ENCODE data around the gene LPO.
A peak's percentile ranks its signal among the peaks of the same experiment; 100 is the strongest.

The LPO gene

DNA sequence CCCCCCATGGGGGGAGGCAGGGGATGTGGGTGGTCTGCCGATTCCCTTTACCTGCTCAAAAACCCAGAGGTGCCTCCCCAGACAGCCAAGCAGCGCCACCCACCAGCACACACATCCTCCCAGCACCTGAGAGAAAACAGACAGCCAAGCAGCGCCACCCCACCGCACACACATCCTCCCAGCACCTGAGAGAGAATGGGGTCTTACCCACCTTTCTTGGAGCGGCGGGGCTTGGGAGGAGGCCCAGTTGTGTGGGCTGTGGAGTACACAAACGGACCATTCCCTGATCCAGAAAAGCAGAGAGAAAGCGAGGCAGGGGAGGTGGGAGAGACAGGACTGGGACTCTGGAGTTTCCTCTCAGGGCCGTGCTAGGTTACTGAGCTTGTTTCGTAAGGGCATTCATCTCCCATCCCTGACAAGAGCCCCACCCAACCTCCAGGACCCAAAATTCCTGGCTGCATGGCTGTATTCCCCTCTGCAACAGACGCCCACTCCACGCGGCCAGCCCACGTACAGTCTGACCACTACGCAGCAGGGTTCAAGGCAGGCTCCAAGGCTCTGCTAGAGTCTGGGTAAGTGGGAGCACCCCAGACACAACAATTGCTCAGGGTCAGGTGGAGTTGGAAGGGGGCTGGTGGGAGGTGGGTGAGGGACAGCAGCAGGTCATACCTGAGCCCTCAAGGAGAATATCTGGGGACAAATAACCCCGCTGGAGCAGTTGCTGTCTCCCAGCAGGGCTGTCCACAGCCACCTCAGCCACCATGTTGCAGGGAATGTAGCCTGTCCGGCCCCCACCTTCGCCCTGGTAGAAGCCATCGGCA, 68.0 kb downstream of the LPO start:
- DNase-seq = no peak

DNA sequence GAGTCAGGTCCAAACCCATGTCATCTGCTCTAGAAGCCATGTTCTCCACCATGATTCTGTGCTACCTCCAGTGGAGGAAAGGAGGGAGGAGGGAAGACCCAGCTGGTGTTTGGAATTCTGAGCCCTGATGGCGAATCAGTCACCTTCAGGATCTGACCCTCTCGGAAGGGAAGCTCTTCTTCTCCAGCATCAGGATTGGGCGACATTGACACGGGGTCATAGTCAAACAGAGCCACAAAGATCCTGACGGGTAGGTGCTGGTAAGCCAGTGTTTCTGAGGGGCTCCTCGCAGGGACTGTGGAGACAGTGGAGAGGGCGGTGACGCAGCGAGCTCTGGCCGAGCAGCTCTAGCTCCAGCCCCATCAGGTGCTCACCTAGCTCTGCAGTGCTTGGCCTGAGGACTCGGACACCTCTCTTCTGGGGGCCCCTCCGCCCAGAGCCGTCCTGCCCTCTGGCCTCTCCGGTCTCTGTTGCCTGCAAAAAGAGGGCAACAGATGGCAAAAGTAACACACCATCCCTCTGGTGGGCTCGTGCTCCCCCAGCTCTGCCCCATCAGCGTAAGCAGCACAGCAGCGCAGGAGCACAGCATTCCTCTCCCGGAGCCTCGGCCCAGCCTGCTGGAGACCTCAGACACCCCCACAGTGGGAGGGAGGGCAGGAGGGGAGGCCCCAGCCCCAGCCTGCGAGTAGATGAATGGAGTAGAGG, 69.2 kb downstream of the LPO start:
- no peak for DNase-seq

DNA sequence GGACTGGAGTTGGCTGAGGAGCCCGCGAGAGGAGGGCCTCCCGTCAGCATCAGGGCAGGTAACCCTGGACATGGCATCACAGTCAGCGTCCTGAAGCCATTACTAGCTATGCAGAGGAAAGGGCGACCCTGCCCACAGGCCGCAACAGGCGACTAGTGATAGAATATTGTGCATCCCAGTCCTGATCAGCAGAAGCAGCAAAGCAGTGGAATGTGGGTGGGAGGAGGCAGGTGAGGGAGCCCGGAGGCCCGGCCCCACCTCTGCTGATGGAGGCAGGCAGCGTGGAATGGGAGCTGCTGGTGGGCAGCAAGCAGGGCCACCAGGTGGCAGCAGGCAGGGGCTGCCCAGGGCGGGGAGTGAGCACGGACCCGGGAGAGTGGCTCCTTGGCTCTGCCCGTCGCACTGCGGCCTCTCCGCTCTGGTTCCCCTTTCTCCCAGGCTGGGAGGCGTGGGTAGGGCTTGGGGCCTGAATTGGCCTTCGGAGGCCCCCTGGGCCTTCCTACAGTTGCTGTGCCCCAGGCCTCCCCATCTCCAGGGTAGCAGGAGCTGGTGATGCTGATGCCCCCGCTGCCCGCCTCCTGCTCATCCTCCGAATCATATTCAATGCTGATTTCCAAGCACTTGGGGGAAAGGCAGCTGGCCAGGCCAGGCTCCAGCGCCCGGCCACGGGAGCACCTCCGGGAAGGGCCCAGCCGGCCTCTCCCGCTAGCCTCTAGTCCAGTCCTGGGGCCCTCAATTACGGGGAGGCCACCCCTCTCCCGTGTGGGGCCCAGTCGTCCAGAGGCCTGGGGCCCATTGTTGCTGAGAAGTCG, 70.0 kb downstream of the LPO start:
- no peak for DNase-seq

DNA sequence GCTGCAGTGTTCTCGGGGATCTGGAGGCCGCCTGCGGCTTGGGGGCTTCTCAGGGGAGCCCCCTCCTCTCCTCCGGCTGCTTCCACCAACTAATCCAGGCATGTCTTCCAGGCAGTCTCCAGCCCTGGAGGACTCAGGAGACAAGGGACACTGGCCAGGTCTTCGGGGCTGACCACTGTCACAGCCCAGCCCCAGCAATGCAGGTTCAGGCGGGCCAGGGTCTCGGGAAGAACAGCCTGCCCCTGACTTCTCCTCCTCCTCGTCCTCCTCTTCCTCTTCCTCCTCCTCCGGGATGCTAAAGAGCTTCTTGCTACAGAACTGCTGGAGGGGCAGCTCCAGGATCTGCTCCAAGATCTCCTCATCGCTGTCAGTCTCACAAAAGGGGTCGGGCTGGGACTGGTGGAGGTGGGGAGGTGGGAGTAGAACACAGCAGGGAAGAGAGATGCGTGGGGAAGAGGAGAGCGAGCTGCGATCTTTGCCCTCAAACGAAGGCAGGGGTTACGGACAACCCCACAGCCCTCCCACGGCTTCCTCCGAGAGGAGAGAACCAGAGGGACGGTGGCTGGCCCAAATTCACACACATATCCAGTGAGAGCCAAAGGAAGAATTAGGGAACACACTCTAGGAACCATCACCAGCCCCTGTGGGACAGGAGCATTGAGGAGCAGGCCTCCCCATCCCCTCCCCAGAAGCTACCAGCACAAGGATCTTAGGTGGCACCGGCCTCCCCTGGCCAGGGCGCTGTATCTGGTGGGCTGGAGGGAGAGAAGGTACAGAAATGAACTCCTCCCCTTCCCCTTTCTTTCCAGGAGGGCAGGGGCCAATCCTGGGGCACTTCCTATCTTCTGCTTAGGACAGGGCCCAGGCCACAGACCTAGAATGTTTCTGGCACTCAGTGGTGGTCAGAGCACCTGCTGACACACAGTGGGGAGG, 70.9 kb downstream of the LPO start:
- DNase-seq = no peak

DNA sequence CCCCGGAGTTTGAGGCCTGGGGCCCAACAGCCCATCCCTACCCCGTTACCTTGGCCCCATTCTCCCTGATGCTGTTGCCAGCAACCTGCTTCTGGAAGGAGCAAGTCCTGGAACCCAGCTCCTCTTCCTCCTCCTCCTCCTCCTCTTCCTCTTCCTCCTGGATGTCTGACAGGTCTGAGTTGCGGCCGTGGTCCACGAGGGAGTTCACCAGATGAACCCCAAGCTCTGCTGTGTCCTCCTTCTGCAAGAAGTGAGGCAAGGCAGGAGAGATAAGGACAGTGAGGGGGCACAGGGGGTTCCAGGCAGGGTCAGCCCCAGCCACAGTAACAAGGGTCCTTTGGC, 71.5 kb downstream of the LPO start:
- DNase-seq = no peak

DNA sequence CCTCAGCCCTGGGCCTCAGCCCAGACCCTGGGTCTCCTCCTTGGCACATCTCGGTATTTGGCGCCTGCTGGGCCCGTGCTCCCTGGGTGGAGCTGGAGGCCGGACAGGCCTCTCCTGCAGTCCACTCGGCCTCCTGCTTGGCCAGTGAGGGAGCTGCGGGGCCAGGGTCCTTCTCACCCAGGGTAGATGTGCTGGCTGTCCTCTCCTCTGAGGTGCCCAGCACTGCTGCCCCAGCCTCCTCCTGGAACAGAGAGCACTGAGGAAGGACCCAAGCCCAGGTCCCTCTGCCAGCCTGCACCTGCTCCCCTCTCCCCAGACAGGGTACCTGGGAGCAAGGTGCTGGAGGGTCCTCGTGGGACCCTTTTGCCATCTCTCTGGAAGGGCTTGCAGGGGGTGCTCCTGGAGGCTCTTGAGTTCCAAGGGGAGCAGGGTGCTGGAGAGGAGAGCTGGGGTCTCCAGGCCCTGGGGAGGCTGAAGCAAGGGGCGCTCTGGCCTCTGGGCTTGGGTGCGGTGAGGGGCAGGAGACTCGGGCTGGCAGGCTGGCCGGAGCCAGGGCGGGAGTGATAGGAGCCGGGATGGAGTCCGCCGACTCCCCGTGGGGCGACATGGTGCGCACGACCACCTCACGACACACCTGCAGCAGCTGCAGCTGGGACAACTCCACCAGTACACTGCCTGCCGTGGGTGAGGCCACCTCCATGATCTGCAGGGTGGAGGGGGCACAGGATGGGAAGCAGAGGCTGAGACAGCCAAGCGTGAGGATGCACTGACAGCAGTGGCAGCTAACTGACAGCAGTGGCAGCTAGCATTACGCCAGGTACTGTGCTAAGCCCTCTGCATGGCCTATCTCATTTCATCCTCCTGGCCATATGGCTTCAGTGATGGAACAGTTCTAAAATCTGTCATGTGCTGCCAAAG, 72.4 kb downstream of the LPO start:
- no peak for DNase-seq

DNA sequence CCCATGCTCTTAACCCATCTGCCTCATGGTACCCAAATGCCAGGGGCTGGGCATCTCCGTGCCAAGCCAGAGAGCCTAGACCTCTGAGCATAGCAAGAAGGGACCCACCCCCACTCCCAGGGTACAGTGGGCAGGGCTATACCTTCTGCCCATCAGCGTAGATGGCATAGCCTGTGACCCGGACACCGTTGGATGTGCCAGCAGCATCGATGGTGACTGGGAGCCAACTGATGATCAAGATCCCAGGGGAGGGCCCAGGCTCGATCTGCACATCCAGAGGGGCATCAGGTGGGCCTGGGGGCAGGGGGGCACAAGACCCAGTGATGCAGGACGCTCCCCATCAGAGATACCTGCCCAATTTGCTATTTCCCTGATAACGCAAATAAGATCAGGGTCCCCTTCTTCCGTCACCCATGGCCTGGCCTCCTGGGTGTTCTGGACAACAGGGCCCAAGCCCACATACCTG, 73.1 kb downstream of the LPO start:
- DNase-seq = no peak

DNA sequence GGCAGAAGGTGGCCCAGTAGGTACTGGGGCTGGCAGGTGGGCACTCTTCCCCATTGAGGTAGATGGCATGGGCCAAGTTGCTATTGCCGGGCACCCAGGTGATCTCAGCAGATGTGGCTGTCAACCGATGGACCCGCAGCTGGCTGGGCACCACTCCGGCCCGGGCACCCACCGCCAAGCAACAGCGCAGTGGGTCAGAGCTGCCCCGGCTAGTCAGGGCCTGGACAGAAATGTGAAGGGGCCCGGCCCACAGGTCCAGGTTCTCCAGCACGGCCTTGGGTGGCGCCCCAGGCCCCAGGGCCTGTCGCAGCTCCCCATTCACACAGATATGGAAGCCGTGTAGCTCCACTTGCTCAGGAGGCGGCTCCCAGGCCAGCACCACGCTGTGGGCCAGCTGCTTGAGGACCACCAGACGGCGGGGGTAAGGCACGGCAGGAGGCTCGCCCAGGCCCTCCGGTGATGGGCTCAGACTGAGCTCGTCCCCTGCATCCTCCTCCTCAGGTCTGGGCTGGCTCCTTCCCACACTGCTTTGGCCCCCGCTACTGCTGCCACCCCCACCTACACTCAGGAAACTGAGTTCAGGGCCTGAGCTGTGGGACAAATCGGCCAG, 73.7 kb downstream of the LPO start:
- DNase-seq = no peak

DNA sequence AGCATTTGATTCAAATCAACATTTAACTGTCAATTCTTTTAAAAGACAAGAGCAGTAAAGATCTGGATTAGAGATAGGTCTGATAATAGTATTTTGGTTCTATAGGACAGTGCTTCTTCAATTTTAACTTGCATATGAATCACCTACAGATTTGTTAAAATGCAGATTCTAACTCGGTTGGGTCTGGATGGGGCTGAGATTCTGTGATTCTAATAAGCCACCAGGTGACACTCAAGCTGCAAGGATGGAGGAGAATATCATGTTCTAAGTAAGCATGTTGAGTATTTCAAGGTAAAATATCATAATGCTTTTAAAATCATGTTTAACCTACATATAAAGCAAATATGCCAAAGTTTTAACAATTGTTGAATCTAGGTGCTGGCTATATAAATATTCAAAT, 74.4 kb downstream of the LPO start:
- DNase-seq = no peak

DNA sequence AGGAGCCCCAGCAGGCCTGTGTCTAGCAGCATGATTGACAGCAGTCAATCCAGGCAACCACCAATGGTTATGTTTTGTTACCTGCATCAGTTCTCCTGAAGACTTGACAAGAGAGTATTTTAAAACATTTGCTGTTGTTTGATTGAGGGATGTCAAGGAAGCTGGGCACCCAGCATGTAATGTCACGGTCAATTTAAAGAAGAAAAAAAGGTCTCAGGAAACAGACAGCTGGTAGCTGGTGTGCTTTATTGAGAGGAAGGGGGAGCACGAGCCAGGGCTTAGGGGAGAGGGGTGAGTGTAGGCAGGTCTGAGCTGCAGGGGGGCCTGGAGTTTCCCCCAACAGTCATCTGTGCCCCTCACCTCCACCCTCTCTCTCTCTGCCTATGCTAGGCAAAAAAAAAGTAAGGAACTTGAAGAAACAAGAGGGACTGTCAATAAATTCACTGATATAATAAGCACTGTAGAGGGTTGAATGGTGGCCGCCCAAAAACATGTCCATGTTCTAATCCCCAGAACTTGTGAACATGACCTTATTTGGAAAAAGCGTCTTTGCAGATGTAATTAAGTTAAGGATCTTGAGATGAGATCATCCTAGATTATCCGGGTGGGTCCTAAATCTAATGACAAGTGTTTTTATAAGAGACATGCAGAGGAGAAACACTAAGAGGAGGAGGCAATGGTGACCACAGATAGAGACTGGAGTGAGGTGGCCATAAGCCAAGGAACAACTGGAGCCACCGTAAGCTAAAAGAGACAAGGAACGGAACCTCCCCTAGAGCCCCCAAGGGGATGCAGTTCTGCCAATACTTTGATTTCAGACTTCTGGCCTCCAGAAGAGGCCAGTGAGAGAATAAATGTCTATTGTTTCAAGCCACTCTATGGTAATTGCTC, 75.7 kb downstream of the LPO start:
- DNase-seq = no peak

DNA sequence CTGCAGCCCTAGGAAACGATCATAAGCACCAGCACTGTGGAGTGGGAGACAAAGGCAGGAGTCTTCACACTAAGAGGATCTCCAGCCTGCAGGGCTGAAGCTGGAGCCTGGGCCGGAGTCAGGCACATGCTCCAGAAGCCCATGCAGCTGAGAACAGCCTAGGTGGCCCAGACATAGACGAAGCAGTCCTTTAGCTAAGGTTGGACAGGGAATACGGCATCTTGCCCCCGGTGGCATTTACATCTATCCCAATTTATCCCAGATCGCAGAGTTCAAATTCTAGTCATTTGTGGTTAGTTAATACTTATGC, 76.3 kb downstream of the LPO start:
- no peak for DNase-seq

DNA sequence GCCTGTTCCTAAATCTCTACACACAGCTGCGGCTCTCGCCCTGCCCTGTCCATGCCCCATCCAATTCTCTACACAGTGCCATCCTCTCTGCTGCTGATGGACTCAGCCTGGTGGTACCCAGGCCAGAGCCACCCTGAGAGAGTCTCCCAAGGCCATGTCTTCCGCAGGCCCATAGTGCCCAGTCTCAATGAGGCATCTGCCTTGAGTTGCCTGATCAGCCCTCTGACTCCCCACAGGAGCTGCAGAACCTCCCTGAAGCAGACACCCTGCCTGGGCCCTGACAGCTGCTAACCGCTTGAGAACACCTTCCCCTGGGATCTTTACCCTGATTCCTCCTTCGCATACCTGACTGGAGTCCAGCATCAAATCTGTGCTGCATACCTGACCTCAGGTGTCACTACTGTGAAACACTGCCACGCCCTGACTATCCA, 76.9 kb downstream of the LPO start:
- DNase-seq = no peak

DNA sequence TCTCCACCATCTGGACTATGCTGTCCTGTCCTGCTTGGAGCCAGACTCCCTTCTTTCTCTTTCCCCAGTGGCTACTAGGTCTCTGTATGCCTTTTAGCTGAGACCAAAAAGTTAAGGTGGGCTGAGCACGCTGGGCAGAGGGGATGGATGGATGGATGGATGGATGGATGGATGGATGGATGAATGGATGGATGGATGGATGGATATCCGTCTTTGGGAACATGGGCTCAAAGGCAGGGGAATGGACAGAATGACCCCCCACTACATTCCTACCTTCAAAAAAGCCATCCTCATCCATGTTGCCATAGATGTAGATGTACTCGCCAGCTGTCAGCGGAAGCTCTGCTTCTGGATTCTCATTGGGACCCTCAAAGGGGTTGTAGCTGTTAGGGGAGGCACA, 77.4 kb downstream of the LPO start:
- no peak for DNase-seq

DNA sequence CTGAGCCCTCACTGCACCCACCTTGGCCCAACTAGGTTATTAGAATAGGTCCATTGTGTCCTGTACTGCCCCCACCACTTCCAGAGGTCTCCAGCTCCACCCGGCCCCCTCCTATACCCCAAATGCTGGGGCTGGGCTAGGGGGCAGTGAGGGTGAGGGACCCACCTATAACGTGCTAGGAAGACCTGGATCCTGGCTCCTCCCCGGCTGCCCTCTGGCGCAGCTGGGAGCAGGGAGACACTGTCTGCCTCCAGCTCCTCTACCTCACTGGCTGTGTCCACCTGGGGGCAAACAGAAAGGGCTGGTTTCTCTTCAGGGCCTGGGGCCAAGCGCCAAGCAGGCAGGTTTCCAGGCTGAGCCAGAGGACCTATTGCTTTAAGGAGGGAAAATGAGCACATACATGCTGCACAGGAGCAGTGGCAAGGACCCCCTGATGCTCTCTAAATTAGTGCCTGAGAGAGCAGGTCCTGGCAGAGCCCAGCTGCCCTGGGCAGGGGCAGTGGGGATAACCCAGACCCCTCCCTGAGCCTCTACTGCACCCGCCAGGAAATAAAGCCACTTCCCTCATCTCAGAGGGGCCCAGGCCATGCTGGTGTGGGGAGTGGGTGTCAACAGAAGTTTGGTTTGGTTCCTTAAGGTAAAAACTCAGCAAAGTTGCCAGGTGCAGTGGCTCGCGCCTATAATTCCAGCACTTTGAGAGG, 78.0 kb downstream of the LPO start:
- DNase-seq = no peak

DNA sequence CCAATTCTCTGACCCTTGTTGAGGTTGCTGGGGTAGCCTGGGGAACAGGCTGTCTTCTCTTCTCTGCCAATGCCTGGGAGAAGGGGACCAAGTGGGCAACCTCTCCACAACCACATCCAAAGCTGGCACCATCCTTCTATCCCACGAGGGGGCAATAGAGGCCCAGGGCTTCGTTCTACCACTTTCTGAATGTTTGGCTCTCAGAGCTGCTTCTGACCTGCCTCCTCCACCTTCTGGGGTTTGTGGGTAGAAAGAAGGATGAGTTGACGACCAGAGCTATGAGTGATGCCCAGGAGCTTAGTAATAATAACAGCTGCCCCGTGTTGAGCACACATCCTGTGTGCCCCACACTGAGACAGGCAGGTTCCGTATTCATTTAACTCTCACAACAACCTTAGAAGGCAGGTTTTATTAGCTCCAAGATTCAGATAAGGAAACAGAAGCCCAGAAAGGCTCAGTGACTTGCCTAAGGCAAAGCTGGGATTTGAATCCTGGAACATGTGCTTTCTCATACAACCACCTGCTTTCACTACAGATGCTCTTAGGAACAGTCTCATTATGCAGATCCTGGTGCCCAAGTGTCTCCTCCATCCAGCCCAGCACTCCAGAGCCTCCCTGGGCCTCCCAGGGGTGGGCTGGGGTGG, 79.2 kb downstream of the LPO start:
- DNase-seq = peak; percentile 26

DNA sequence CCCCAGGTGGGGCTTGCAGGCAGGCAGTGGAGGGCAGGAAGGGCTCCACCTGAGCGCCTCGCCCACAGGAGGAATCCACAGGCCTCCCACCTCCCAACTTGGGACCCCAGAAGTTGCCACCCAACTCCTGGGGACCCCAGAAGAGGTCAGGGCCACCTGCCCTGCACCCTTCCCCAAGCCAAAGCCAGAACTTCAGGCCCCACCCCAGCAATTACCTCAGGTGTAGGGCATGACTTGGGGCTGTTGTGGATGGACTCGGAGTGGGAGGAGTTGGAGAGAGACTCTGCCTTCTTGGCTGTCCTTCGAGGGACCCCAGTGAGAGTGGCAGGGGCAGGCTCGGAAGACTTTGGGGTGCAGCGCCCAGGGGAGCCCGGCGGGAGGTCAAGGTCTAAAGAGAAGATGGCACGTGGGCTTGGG, 79.7 kb downstream of the LPO start:
- DNase-seq = no peak

Data from NCI-H774 (cell line).